Measurements from ENCODE around the gene SPTBN1.

DNA sequence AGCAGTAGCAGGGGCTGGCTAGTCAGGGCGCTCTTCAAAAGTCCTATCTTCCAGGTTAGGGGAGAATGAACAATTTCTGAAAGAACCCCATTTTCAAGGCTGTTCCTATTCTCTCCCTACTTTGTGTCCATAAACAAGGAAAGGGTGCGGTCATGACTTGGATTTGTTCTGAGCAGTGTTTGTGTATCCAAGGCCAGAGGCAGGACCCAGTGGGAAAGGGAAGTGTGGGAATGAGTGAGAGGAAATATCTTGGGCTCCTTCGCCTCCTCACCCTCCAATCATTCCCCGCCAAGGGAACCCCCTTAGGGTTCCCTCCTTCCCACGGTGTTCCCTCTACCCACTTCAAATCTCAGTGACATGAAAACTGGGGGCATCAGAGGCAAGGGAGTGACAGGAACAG lies 25.5 kb upstream of the SPTBN1 start:
- TF ChIP-seq ZSCAN12 (CRISPR knock-in tag; IDR thresholded peaks at IDR 0.05) (no peak), SIX1 (CRISPR knock-in tag; IDR thresholded peaks at IDR 0.05; ENCODE audit: borderline replicate concordance) (no peak), NR1H2 (CRISPR knock-in tag; IDR thresholded peaks at IDR 0.05; ENCODE audit: borderline replicate concordance, low read depth) (no peak), SMC3 (IDR thresholded peaks at IDR 0.05; ENCODE audit: low read length) (no peak), DPF2 (CRISPR knock-in tag; IDR thresholded peaks at IDR 0.05; ENCODE audit: borderline replicate concordance, low read depth) (no peak), SALL2 (CRISPR knock-in tag; IDR thresholded peaks at IDR 0.05) (no peak), NFATC3 (CRISPR knock-in tag; IDR thresholded peaks at IDR 0.05) (no peak), TAF15 (IDR thresholded peaks at IDR 0.05; ENCODE audit: low read depth, low read length, poor library complexity, severe bottlenecking) (no peak), ZNF891 (CRISPR knock-in tag; IDR thresholded peaks at IDR 0.05) (no peak), MXI1 (IDR thresholded peaks at IDR 0.05; ENCODE audit: borderline replicate concordance, low read depth, low read length) (no peak)
- TF ChIP-seq, protein P1, sequence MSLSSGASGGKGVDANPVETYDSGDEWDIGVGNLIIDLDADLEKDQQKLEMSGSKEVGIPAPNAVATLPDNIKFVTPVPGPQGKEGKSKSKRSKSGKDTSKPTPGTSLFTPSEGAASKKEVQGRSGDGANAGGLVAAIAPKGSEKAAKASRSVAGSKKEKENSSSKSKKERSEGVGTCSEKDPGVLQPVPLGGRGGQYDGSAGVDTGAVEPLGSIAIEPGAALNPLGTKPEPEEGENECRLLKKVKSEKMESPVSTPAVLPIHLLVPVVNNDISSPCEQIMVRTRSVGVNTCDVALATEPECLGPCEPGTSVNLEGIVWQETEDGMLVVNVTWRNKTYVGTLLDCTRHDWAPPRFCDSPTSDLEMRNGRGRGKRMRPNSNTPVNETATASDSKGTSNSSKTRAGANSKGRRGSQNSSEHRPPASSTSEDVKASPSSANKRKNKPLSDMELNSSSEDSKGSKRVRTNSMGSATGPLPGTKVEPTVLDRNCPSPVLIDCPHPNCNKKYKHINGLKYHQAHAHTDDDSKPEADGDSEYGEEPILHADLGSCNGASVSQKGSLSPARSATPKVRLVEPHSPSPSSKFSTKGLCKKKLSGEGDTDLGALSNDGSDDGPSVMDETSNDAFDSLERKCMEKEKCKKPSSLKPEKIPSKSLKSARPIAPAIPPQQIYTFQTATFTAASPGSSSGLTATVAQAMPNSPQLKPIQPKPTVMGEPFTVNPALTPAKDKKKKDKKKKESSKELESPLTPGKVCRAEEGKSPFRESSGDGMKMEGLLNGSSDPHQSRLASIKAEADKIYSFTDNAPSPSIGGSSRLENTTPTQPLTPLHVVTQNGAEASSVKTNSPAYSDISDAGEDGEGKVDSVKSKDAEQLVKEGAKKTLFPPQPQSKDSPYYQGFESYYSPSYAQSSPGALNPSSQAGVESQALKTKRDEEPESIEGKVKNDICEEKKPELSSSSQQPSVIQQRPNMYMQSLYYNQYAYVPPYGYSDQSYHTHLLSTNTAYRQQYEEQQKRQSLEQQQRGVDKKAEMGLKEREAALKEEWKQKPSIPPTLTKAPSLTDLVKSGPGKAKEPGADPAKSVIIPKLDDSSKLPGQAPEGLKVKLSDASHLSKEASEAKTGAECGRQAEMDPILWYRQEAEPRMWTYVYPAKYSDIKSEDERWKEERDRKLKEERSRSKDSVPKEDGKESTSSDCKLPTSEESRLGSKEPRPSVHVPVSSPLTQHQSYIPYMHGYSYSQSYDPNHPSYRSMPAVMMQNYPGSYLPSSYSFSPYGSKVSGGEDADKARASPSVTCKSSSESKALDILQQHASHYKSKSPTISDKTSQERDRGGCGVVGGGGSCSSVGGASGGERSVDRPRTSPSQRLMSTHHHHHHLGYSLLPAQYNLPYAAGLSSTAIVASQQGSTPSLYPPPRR (CRISPR knock-in tag; IDR thresholded peaks at IDR 0.05; ENCODE audit: borderline replicate concordance), result no peak
